Activated CD8-positive, alpha-beta T cell treated with anti-CD3 and anti-CD28 coated beads, Interleukin-2, amount 10 ng/mL, durations not matched to agents 7 days and 5 days (primary cell): ENCODE results near the gene ABCC3. TPM values are rescaled to one million over a fixed set of nuclear protein-coding genes. Genes with fewer than 3 reads are reported as not detected.

Experiments used
- ATAC-seq: fragments of 150-1000 bp; cut with Tn5 transposase; one replicate; pipeline ENCODE4 v1.10.0; 2021; ENCODE audit warnings: moderate library complexity
- CTCF ChIA-PET: fragments of 350-600 bp; sonication (Branson Sonifier 250); formaldehyde crosslinking; loops from one replicate; lab custom pipeline; 2021; ENCODE audit warnings: antibody characterized with exemption; lab: Charles Lee
- POLR2A ChIA-PET: fragments of 350-600 bp; sonication (Branson Sonifier 250); formaldehyde crosslinking; loops from one replicate; lab custom pipeline; 2021; ENCODE audit warnings: antibody characterized with exemption; lab: Charles Lee
- DNase-seq: peaks from one replicate; pipeline ENCODE4 v3.0.0-alpha.2; 2020
- H3K27ac Mint-ChIP-seq: one replicate; pipeline ENCODE4 v1.8.0; 2021; ENCODE audit warnings: mild to moderate bottlenecking, mixed read lengths
- H3K27me3 Mint-ChIP-seq: one replicate; pipeline ENCODE4 v1.8.0; 2021; ENCODE audit warnings: low read depth, mixed read lengths
- H3K36me3 Mint-ChIP-seq: one replicate; pipeline ENCODE4 v1.8.0; 2021; ENCODE audit warnings: low read depth, mixed read lengths
- H3K4me1 Mint-ChIP-seq: one replicate; pipeline ENCODE4 v1.8.0; 2021; ENCODE audit warnings: low read depth, mixed read lengths
- H3K4me3 Mint-ChIP-seq: one replicate; pipeline ENCODE4 v1.8.0; 2021; ENCODE audit warnings: mild to moderate bottlenecking, mixed read lengths
- H3K9me3 Mint-ChIP-seq: one replicate; pipeline ENCODE4 v1.8.0; 2022; ENCODE audit warnings: mixed read lengths; ENCODE audit not compliant: insufficient read depth
- total RNA-seq, 2 experiments: library from RNA; stranded (reverse); gene quantifications; one replicate each; pipeline ENCODE4 v1.2.3, GENCODE V29; 2021

Gene ABCC3
- total RNA-seq, 2 experiments from 2014 or later: not detected

DNA sequence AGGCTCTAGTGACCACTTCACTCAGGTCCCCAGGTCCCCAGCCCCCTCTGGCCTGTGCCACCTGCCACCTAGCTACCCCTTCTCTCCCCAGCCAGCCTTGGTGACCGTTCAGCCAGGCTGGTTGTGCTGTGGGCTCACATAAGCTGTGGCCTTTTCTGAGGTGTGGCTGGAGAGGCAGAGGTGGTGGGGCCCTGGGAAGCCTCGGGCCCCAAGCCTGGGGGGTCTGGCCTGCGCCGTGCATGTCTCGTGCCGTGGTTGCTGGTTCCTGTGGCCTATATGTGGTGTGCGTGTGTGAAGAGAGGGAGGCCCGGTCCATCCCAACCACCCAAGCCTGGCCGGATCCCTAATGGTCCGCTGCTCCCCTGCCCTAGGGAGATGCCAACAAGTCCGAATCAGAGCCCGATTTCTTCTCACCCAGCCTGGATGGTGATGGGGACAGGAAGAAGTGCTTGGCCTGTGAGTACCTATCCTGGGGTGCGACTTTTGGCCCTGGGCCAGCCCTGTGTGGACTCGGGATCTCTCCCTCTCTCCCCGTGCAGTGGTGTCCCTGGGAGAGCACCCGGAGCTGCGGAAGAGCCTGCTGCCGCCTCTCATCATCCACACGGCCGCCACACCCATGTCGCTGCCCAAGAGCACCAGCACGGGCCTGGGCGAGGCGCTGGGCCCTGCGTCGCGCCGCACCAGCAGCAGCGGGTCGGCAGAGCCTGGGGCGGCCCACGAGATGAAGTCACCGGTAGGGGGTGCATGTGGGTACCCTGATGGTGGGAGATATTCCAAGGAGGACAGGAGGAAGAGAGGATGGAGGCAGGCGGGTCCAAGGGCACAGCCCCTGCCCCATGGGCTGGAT is 38.3 kb upstream of the ABCC3 start:
- Mint-ChIP-seq H3K4me3 (no peak overlapping the region), H3K36me3 (no peaks in the 10 kb centered on the region), H3K27me3 (no peaks in the 10 kb centered on the region), H3K27ac (no peak overlapping the region), H3K4me1 (no peaks in the 10 kb centered on the region), H3K9me3 (no peaks in the 10 kb centered on the region)
- ChIA-PET POLR2A (no interaction called here), CTCF (no interaction called here)
- DNase-seq (no peak), ATAC-seq (no peak)

DNA sequence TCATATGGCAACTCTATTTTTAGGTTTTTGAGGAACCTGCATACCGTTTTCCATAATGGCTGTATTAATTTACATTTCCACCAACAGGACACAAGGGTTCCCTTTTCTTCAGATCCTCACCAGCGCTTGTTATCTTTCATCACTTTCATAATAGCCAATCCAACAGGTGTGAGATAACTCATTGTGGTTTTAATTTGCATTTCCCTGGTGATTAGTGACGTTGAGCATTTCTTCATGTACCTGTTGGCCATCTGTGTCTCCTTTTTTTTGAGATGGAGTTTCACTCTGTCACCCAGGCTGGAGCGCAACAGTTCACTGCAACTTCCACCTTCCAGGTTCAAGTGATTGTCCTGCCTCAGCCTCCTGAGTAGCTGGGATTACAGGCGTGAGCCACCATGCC is 36.2 kb upstream of the ABCC3 start:
- no peak overlapping the region for H3K4me3 Mint-ChIP-seq
- H3K27ac Mint-ChIP-seq: no peak overlapping the region
- no peaks in the 10 kb centered on the region for H3K9me3 Mint-ChIP-seq
- POLR2A ChIA-PET: no interaction called here
- H3K4me1 Mint-ChIP-seq: no peaks in the 10 kb centered on the region
- CTCF ChIA-PET: no interaction called here
- no peak for ATAC-seq
- H3K27me3 Mint-ChIP-seq: peaks cover 3% of the 10 kb centered on the region
- DNase-seq: no peak
- H3K36me3 Mint-ChIP-seq: no peaks in the 10 kb centered on the region

DNA sequence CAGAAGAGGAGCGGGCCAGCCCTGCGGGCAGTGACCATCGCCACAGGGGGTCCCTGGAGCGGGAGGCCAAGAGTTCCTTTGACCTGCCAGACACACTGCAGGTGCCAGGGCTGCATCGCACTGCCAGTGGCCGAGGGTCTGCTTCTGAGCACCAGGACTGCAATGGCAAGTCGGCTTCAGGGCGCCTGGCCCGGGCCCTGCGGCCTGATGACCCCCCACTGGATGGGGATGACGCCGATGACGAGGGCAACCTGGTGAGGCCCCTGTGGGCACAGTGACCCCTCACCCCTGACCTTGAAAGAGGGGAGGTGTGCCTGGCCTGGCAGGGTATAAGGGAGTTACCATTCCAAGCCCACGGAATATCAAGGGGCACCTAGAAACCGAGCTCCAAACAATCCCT is 35.1 kb upstream of the ABCC3 start:
- Mint-ChIP-seq H3K9me3 (no peaks in the 10 kb centered on the region), H3K4me3 (no peak overlapping the region), H3K36me3 (no peaks in the 10 kb centered on the region), H3K4me1 (no peaks in the 10 kb centered on the region), H3K27me3 (peaks cover 3% of the 10 kb centered on the region), H3K27ac (no peak overlapping the region)
- CTCF ChIA-PET: no interaction called here
- POLR2A ChIA-PET: no interaction called here
- ATAC-seq: no peak
- no peak for DNase-seq

DNA sequence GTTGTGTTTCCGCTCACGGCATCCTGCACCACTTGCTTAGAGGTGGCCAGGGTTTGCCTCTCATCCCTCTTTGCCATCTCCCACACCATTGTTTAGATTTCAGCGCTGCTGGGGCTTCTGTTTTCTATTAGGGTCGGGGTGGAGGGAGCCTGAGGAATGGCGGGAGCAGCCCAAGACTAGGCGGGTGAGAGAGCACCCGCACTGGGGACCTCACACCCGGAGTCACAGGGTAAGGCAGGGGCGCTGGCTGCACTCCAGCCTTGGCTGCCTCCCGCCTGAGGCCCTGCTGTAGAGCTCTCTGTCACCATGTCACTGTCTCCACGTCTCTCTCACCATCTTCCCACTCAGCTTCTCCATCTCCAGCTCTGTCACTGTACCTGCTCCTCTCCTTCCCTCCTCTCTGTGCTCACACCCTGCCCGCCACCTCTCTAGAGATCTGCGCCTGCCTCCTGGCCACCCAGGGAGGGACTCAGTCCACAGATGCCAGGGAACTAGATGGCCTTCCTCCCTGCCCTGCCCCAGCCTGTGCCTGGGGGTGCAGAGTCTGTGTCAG is 32.8 kb upstream of the ABCC3 start:
- Mint-ChIP-seq H3K36me3 (no peaks in the 10 kb centered on the region), H3K4me3 (no peak overlapping the region), H3K9me3 (no peaks in the 10 kb centered on the region), H3K27me3 (peaks cover 7% of the 10 kb centered on the region), H3K27ac (no peak overlapping the region), H3K4me1 (no peaks in the 10 kb centered on the region)
- DNase-seq (no peak), ATAC-seq (no peak)
- CTCF ChIA-PET: no interaction called here
- POLR2A ChIA-PET: no interaction called here

DNA sequence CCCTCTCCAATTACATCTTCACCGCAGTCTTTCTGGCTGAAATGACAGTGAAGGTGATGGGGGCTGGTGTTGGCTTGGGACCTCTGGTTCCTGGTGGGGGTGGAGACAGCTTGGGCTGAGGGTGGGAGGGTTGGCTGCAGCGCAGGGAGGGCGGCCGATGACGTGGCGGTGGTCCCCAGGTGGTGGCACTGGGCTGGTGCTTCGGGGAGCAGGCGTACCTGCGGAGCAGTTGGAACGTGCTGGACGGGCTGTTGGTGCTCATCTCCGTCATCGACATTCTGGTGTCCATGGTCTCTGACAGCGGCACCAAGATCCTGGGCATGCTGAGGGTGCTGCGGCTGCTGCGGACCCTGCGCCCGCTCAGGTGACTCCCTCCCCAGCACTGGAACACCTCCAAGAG is 31.8 kb upstream of the ABCC3 start:
- Mint-ChIP-seq H3K36me3 (no peaks in the 10 kb centered on the region), H3K4me1 (no peaks in the 10 kb centered on the region), H3K4me3 (no peak overlapping the region), H3K9me3 (no peaks in the 10 kb centered on the region), H3K27ac (no peak overlapping the region), H3K27me3 (peaks cover 9% of the 10 kb centered on the region)
- POLR2A ChIA-PET: no interaction called here
- DNase-seq (no peak), ATAC-seq (no peak)
- CTCF ChIA-PET: no interaction called here

DNA sequence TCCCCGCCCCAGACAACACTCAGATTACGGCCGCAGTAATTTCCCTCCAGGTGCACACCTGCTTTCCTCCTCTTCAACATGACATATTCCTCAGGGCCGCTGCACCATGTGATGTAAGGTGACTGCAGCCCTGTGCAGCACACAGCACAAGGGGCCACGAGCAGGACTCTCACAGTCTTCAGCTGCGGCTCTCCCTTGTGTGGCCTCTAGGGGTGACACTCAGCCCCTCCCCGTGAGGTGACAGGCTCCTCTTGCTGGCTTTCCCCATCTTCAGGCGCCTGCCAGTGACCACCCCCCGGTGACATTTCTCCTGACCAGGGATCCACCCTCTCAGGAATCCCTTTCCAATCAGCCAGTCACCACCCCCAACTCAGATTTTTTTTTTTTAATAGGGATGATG is 31.3 kb upstream of the ABCC3 start:
- ATAC-seq (peak; percentile 56), DNase-seq (peak; percentile 23)
- Mint-ChIP-seq H3K36me3 (no peaks in the 10 kb centered on the region), H3K27me3 (peaks cover 9% of the 10 kb centered on the region), H3K4me1 (no peaks in the 10 kb centered on the region), H3K9me3 (no peaks in the 10 kb centered on the region), H3K4me3 (no peak overlapping the region), H3K27ac (no peak overlapping the region)
- ChIA-PET CTCF (no interaction called here), POLR2A (no interaction called here)

DNA sequence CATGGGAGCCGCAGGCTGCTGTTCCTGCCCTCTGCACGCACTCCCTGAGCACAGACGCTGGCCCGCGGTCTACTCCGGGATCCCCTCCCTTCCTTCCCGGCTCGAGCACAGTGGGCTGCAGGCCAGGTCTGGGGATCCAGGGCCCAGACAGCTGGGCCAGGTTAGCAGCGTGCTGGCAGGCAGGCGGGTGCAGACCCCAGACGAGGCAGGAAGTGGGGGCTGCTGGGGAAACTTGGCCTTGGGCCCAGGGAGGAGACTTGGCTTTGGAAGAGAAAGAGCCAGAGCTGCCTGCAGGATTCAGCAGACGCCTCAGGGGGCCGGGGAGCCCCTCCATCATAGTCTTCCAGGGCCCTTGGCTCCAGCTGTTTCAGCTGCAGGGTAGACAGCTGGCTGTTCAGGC is 30.2 kb upstream of the ABCC3 start:
- DNase-seq (no peak), ATAC-seq (no peak)
- Mint-ChIP-seq H3K36me3 (no peaks in the 10 kb centered on the region), H3K4me1 (no peaks in the 10 kb centered on the region), H3K27me3 (peaks cover 9% of the 10 kb centered on the region), H3K9me3 (no peaks in the 10 kb centered on the region), H3K4me3 (no peak overlapping the region), H3K27ac (no peak overlapping the region)
- CTCF ChIA-PET: interaction anchor here (0.9 to 1.4 kb wide), 2 partner anchors 22 to 125 kb away, joined by 3 read pairs; no protein-coding TSS in a partner anchor
- POLR2A ChIA-PET: no interaction called here

DNA sequence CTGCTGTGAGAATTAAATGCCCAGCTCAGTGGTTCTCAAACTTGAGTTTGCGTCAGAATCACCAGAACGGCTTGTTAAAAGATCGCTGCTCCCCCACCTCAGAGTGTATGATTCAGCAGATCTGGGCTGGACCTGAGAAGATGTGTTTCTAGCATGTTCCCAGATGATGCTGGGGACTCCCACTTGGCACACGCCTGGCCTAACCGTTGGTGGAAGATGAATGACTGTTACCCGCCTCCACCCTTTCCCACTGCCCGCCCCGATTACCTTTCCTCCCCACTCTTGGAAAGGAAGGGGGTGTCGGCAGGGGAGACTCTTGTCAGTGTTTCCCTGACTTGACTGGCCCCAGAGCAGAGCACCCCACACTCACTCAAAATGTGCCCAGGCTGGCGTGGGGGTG is 29.3 kb upstream of the ABCC3 start:
- Mint-ChIP-seq H3K4me1 (no peaks in the 10 kb centered on the region), H3K27me3 (peaks cover 9% of the 10 kb centered on the region), H3K4me3 (no peak overlapping the region), H3K9me3 (no peaks in the 10 kb centered on the region), H3K27ac (no peak overlapping the region), H3K36me3 (no peaks in the 10 kb centered on the region)
- no peak for ATAC-seq
- no peak for DNase-seq
- POLR2A ChIA-PET: no interaction called here
- CTCF ChIA-PET: interaction anchor here (1.4 kb wide), 1 partner anchor 126 kb away, joined by 3 read pairs; no protein-coding TSS in a partner anchor

DNA sequence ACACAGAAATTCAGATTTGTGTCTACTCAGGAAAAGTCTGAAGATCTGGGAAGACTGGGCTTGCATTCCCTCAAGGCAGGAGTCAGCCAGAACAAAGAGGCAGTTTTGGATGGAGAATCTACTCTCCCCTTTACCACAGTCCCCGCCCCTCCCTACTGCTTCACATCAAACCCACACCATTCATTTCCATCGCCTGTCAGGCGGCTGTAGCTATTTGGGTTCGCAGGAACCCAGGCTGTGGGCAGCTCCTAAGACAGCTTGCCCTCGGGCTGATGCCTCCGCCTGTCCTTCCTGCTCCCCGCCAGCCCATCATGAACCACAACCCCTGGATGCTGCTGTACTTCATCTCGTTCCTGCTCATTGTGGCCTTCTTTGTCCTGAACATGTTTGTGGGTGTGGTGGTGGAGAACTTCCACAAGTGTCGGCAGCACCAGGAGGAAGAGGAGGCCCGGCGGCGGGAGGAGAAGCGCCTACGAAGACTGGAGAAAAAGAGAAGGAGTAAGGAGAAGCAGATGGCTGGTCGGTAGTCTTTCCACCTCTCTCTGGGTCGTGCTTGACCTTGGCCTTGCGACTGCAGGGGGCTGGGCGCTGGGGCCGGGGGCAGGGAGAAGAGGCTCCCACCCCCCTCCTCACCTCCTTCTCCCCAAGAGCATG is 27.0 kb upstream of the ABCC3 start:
- H3K27ac Mint-ChIP-seq: no peak overlapping the region
- no peak overlapping the region for H3K4me3 Mint-ChIP-seq
- CTCF ChIA-PET: no interaction called here
- H3K27me3 Mint-ChIP-seq: peaks cover 13% of the 10 kb centered on the region
- no peaks in the 10 kb centered on the region for H3K4me1 Mint-ChIP-seq
- POLR2A ChIA-PET: no interaction called here
- no peaks in the 10 kb centered on the region for H3K9me3 Mint-ChIP-seq
- H3K36me3 Mint-ChIP-seq: no peaks in the 10 kb centered on the region
- ATAC-seq: no peak
- DNase-seq: no peak

DNA sequence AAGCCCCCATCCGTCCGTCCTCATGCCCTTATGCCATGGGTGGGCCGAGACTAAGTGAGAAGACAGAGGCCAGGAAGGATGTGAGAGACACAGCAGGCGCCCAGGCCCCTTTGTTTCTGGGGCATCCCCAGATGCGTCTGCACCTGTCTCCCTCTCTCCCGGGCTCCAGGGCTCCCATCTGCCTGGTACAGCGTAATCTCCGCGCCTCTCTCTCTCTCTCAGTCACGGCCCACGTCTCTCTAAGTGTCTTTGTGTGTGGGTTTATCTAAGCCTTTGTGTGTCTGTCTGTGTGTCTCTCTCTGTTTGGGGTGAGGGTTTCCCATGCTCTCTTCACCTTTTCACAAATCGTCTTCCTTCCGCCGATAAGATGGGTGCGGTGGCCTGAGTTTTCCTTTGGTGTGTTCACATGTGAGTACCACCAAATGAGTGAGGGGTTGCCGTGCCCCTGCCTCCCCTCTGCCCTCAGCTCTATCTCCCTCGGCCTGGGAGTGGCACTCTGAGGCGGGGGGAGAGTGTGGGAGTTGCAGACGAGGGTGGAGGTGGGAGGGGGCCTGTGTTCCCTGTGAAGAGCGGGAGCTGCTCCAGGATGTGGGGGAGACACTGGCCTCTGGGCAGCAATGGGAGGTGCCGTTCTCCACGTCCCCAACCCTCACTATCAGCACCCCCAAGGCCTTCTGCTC is 25.8 kb upstream of the ABCC3 start:
- no peak overlapping the region for H3K27ac Mint-ChIP-seq
- ChIA-PET CTCF (no interaction called here), POLR2A (no interaction called here)
- no peaks in the 10 kb centered on the region for H3K9me3 Mint-ChIP-seq
- DNase-seq: no peak
- peaks cover 4% of the 10 kb centered on the region for H3K4me1 Mint-ChIP-seq
- no peak overlapping the region for H3K4me3 Mint-ChIP-seq
- H3K36me3 Mint-ChIP-seq: no peaks in the 10 kb centered on the region
- no peak for ATAC-seq
- peaks cover 10% of the 10 kb centered on the region for H3K27me3 Mint-ChIP-seq

DNA sequence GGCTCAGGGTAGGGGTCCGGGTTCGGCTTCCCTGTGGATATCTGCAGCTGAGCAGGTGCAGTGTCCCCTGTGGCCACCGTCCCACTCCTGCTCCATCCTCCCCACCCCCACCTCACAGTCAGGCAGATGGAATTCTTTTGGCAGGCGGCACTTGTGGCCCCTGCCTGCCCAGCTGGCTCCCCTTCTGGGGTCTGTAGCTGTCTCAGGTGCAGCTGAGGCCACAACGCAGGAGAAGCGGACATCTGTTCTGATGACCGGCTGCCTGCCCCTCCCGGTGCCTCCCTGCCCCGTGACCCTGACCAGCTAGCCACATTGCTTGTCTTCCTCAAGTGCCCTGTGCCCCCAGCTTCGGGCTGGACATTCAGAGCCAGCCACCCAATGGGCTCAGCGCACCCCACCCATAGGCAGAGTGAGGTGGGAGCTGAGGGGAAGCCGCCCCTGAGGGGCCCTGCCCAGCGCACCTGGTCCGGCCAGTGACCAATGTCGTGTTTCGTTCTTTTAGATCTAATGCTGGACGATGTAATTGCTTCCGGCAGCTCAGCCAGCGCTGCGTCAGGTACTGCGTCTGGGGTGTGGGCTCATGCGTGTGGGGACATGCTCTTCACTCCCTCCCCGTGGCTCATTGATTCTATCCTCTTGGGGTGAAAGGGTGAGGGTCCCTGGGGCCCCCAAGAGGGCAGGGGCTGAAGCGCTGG is 25.2 kb upstream of the ABCC3 start:
- Mint-ChIP-seq H3K4me1 (peaks cover 11% of the 10 kb centered on the region), H3K9me3 (no peaks in the 10 kb centered on the region), H3K27ac (no peak overlapping the region), H3K27me3 (peaks cover 10% of the 10 kb centered on the region), H3K4me3 (no peak overlapping the region), H3K36me3 (no peaks in the 10 kb centered on the region)
- ChIA-PET POLR2A (no interaction called here), CTCF (no interaction called here)
- no peak for ATAC-seq
- no peak for DNase-seq
